A673 (cell line): ENCODE results near the gene GPR78. TPM values are rescaled to one million over a fixed set of nuclear protein-coding genes. Genes with fewer than 3 reads are reported as not detected.

Experiments
- BruUV-seq: library from RNA; stranded (reverse); fragments of 400-500 nt; replicated peaks from 2 replicates; lab custom pipeline; 2021; lab: Mats Ljungman, UMichigan
- CTCF ChIA-PET: fragments of 300-600 bp; sonication (Branson Sonifier 250); formaldehyde crosslinking; loops from one replicate; lab custom pipeline; 2022; ENCODE audit warnings: antibody characterized with exemption; lab: Charles Lee
- POLR2A ChIA-PET: fragments of 300-600 bp; sonication (Branson Sonifier 250); formaldehyde crosslinking; loops from one replicate; lab custom pipeline; 2022; ENCODE audit warnings: antibody characterized with exemption; ENCODE audit not compliant: low non-redundant PET; lab: Charles Lee
- DNase-seq: peaks from one replicate; pipeline ENCODE4 v3.0.0-alpha.2; 2015; ENCODE audit warnings: low spot score
- H3K27ac ChIP-seq: fragments of 200-600 bp; sonication (generic); 2 replicates; pipeline ENCODE4 v1.5.1; 2016; ENCODE audit warnings: mixed run types, low read depth, mild to moderate bottlenecking, mixed read lengths, antibody characterized with exemption, low read length; ENCODE audit not compliant: poor library complexity, severe bottlenecking
- H3K27me3 ChIP-seq: fragments of 200-600 bp; sonication (generic); replicated peaks from 2 replicates; pipeline ENCODE4 v1.6.1; 2017; ENCODE audit warnings: mixed run types, low read depth, mild to moderate bottlenecking, mixed read lengths, antibody characterized with exemption, low read length; ENCODE audit not compliant: insufficient read depth, poor library complexity
- H3K36me3 ChIP-seq: fragments of 200-600 bp; sonication (generic); 2 replicates; pipeline ENCODE4 v1.6.1; 2016; ENCODE audit warnings: mixed run types, mild to moderate bottlenecking, mixed read lengths, antibody characterized with exemption, low read length; ENCODE audit not compliant: insufficient read depth, poor library complexity, severe bottlenecking
- H3K4me1 ChIP-seq: fragments of 200-600 bp; sonication (generic); 2 replicates; pipeline ENCODE4 v1.6.1; 2017; ENCODE audit warnings: mixed run types, mild to moderate bottlenecking, mixed read lengths, antibody characterized with exemption, low read length; ENCODE audit not compliant: insufficient read depth, poor library complexity, severe bottlenecking
- H3K4me3 ChIP-seq: fragments of 200-600 bp; sonication (generic); 2 replicates; pipeline ENCODE4 v1.5.1; 2016; ENCODE audit warnings: low read depth, mixed run types, mild to moderate bottlenecking, mixed read lengths, low read length; ENCODE audit not compliant: poor library complexity, severe bottlenecking
- H3K9me3 ChIP-seq: fragments of 200-600 bp; sonication (generic); 2 replicates; pipeline ENCODE4 v1.6.1; 2016; ENCODE audit warnings: mixed run types, low read depth, mild to moderate bottlenecking, mixed read lengths, antibody characterized with exemption, low read length; ENCODE audit not compliant: poor library complexity, severe bottlenecking
- CTCF ChIP-seq: fragments of 300-800, 200-600 bp; sonication (generic); conservative IDR thresholded peaks from 2 replicates; pipeline ENCODE4 v1.5.1; 2017; ENCODE audit warnings: low read depth, mild to moderate bottlenecking, antibody characterized with exemption, low read length, moderate library complexity, mixed read lengths
- EZH2 ChIP-seq: fragments of 200-600 bp; sonication (generic); IDR thresholded peaks from 2 replicates; pipeline ENCODE4 v1.6.1; 2017; ENCODE audit warnings: borderline replicate concordance, low read depth, mild to moderate bottlenecking, mixed read lengths, antibody characterized with exemption, low read length; ENCODE audit not compliant: poor library complexity, severe bottlenecking
- intact Hi-C: fragments of 100-400 bp; cut with micrococcal nuclease; formaldehyde crosslinking; loops from one replicate; pipeline ENCODE4 v1.10.0; 2022; ENCODE audit not compliant: unreplicated experiment
- total RNA-seq: library from RNA; stranded (reverse); gene quantifications from 2 replicates; pipeline ENCODE4 v1.2.3, GENCODE V29; 2021

The GPR78 gene
- total RNA-seq, 1 experiment from 2014 or later: not detected

DNA sequence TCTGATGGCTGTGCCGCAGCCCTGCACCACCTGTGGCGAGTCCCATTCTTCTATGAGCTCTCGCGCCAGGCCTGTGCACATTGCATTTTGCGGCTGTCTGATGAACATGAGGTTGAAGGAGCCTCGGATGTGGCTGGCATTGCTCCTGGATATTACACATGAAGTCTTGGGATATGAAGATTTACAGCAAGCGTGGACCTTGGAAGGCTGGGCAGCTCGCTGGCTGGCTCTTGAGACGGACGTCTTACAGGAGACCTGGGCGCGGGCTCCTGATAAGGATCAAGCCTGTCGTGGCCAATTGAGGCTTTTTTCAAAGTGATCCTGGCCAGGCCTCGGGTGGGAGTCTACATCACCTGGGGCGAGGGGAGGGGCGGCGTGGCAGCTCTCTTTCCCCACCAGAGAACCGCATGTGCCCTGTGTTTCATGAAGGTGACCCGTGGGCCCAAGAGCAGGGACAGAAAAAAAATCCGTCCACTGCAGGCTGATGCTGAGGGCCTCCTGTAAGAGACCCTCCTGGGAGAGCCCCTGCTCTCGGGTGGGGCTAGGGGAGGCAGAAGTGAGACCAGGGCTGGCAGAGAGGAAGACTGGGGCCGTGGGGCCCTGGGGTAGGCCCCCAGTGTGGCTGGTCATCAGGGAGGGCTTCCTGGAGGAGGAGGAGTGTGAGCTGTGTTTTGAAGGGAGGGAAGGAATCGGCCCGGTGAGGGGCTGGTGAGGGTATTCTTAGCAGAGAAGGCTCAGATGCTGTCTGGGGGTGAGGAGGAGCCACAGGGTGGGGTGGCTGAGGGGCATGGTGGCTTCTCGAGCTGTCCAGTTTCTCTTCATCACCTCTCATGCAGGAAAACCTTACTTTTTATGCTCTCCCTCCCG, 36.0 kb downstream of the GPR78 start:
- Histone ChIP-seq H3K9me3 (no peaks in the 10 kb centered on the region), H3K27me3 (no peaks in the 10 kb centered on the region), H3K4me3 (no peak overlapping the region), H3K27ac (no peak overlapping the region), H3K4me1 (no peaks in the 10 kb centered on the region), H3K36me3 (no peaks in the 10 kb centered on the region)
- no peak for TF ChIP-seq EZH2
- no peak for TF ChIP-seq CTCF
- BruUV-seq: no TSS peak
- ChIA-PET CTCF (interaction anchor here (2.7 kb wide), 1 partner anchor 8 kb away, joined by 12 read pairs; no protein-coding TSS in a partner anchor), POLR2A (no interaction called here)
- intact Hi-C loops: no loop called here
- DNase-seq: no peak

GRCh38 chr4:8616831-8617230, 36.6 kb downstream of the GPR78 start:
- DNase-seq: no peak
- intact Hi-C loops: no loop called here
- POLR2A ChIA-PET: no interaction called here
- TF ChIP-seq EZH2 (no peak), CTCF (no peak)
- H3K27me3 ChIP-seq: no peaks in the 10 kb centered on the region
- H3K9me3 ChIP-seq: no peaks in the 10 kb centered on the region
- H3K36me3 ChIP-seq: no peaks in the 10 kb centered on the region
- CTCF ChIA-PET: interaction anchor here (2.7 kb wide), 1 partner anchor 9 kb away, joined by 12 read pairs; no protein-coding TSS in a partner anchor
- BruUV-seq: no TSS peak
- H3K27ac ChIP-seq: no peak overlapping the region
- H3K4me3 ChIP-seq: no peak overlapping the region
- no peaks in the 10 kb centered on the region for H3K4me1 ChIP-seq

DNA sequence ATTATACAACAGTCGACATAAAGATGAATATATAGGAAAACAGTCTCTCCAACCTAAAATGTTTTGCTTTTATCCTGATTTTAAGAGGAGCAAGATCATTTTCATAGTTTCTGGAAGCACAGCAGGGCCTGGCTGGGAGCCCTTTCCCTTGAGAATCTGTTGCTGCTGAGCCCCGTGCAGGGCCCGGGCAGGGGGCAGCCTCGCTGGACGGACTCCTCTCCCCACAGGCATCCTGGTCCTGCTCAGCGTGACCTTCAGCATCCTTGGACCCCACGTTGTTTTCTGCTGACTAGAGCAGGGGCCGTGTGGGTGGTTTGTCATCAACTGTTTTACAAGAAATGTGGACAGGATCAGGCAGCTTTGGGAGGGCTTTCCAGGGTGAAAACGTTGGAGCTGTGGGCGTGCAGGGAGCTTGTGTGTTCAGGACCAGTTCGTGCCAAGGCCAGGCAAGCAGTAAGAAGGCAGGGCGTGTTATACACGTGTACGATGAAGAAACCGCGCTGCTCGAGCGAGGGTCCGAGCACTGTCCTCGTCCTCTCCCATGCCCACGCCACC, 37.4 kb downstream of the GPR78 start:
- Histone ChIP-seq H3K27me3 (no peaks in the 10 kb centered on the region), H3K27ac (no peak overlapping the region), H3K4me3 (no peak overlapping the region), H3K36me3 (no peaks in the 10 kb centered on the region), H3K9me3 (no peaks in the 10 kb centered on the region), H3K4me1 (no peaks in the 10 kb centered on the region)
- ChIA-PET CTCF (interaction anchor here (2.7 kb wide), 1 partner anchor 10 kb away, joined by 12 read pairs; no protein-coding TSS in a partner anchor), POLR2A (no interaction called here)
- DNase-seq: no peak
- TF ChIP-seq EZH2: no peak
- no peak for TF ChIP-seq CTCF
- no TSS peak for BruUV-seq
- intact Hi-C loops: no loop called here
